Putamen (tissue), 1 donor: ENCODE results near the gene SLC25A21.

ENCODE experiments used
- DNase-seq: peaks from one replicate; pipeline ENCODE4 v3.0.0-alpha.2; 2016; ENCODE audit warnings: low spot score

Gene SLC25A21

DNA sequence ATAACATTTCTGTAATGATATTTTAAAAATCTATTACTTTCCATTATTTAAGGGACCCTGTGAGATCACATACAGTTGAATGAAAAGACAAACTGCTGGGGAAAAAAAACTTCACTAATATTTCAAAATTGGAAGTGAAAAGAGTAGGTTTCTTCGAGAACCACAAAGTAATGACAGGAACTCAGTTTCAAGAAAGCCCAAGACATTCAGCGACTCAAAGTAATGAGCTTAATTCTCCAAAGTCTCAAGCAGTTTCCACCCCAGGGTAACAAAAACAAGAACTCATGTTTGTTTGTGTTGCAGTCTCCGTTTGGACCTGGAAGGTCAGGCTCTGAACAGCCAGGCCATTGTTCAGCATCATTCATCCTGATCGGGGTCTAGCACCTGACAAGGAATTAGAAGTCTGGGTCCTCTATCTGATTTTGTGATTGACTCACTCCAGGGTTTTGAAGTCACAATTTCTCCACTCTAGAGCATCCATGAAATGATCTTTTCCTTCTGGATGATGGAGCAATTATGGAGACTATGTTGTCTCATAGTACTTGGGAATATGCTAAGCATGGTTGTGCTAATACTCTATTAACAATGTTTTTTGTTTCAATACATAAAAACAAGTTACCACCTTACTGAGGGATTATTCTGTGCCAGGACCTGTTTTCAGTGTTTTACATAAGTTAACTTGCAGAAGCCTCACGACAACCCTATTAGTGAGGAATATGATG lies 126.9 kb downstream of the SLC25A21 start:
- no peak for DNase-seq

DNA sequence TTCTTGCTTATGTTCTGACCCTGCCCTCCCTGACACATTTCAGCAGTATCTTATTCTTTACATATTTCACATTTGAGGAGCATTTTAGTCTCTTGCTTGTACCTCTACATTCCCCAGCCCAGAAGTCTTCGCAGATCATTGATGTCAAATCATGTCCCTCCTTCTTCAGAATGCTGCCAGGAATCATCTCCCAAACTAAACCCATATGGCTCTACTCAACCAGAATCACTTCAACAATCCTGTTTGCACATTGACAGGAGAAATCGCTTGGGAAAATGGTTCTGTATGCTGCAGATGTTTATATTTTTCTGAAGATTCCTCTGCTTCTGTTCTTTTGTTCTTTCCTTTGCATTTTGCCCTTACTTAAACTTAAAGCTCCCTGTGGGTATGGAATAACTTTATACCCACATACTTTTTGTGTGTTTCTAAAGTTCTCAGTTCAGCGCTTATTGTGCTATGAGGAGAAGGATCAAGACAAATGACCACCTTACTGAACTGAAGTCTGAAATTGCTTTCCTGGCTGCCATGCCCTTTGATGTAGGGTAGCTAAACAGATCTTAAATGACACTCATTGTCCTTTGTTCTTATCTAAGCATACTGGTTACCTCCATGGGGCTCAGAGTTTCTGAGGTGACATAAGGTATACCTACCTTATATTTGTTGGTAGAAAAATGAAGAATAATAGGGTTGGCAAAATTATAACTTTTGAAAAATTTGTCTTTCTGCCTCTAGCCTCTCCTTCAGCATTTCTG lies 134.6 kb downstream of the SLC25A21 start:
- DNase-seq = no peak

DNA sequence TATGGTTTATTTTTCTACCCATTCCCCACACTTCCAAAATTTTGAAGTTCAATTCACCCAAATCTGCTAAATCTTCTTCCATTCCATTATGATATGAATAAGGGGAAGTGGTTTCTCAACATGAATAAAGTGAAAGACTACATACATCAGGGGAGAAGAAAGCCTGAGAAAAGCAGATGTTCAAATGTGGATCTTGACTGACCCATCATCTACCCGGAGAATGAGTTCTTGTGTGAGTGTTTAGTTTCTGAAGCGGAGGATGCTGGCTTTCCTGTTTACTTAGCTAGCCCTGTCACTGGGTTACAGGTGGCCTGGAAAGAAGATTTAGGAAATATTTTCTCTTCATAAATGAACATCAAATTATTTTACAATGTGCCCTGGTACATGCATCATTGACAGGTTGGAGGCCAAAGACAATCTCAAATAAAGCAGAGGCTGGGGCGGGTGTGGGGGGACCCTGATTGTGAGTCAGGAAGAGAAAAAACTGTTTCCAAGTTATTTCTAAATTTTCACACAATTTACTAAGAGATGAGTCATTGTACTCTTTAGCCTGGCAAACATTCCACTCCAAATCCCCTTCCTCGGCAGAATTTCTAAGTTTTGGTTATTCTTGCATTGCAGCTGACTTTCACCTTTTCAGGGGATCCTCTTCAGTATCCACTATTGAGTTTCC lies 135.6 kb downstream of the SLC25A21 start:
- DNase-seq = no peak

- DNase-seq = no peak
These were observed 137.0 kb downstream of the SLC25A21 start for GRCh38 chr14:37035401-37035800.

DNA sequence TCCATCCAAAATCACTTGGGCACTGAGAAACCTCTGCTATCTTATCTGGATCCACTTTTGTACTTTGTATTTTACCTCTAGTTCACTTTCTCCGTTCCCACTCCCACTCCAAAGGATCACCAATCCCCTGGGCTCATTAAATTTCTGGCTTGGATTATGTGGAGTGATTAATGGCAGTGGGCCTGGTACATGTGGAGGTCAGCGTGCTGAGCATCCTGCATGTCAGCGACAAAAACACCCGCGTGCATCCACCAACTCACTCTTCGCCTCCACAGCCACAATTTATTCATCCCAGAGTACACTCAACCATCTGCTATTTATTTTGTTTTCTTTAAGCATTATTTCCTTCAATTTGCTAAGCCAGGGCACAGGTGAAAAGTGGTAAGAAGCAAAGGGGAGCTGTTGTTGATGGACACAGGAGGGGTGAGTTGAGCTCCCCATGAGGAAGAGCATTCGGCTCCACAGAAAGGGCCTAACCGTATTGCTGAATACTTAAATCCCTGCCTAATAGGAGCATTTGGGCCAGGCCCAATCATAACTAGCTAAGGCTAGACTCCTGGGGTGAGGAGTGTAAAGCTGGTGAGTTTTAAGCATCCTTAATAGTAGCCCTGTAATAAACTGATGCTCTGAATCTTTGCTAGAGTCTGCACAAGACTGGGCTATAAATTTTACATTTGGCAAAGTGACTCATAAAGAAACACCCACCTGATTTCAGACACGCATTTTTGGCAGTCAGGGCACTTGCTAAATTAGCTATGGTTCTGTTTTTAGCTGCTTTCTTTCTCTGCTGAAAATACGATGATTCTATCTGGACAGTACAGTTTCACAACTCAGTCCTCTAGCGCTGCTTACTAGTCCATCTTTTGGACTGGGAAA lies 137.8 kb downstream of the SLC25A21 start:
- no peak for DNase-seq

- no peak for DNase-seq
These were observed 139.5 kb downstream of the SLC25A21 start for GRCh38 chr14:37032863-37033262.

DNA sequence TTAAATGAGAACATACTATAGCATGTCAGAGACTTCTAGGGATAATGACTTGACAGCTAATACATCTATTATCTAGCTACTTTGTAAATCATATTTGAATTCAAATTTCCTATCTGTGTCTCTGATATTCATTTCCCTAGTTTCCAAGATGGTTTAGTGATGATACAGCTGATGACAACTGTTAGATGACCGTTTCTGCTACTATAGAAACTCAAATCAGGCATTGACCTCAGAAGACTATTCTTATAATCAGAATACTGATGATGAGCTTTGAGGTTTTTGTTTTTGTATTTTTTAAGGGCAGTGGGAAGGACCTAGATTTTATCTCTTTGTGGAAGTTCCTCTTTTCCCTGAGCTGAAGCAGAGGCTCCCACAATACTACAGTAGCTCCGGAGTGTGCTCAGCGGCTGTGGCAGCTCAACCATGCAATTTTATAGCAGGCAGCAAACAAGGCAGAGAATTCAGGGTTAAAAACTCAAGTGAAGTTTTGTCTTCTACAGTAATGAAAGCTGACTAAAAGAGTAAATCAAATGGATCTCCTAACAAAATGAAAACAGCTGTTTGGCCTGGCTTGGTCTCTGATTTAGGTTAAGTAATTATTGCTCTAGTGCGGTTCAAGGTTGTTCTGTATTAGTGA lies 145.1 kb downstream of the SLC25A21 start:
- DNase-seq = no peak

DNA sequence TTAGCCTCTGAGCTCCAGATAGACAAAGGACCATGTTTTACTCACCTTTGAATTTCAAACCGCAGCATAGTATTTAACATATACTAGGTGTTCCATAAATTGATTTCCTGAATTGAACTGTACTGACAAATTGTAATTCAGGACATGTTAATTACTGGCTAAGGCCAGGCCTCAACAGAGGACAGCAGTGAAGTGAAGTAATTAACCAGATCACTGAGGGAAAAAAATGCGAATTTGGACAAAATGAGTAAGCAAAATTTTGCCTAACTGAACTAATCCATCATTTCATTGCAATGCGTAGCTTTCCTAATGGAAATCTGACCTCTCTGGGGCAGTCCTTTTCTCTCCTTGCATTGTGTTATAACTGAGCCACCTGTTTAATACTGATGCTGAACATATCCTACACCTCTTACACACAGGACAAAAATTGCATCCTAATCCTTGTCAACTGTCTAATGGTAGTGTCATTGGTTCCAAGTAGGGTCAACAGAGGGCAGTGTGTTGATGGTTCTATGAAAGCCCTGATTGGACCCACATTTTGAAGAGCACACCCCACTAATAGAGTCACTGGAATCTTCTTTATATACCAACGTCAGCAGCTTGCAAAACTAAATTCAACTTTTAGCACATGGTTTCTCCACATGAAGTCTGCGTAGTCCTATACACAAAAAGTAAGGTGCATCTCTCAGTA lies 148.4 kb downstream of the SLC25A21 start:
- no peak for DNase-seq

- no peak for DNase-seq
These were observed 151.0 kb downstream of the SLC25A21 start for GRCh38 chr14:37021390-37021789.

GRCh38 chr14:37019488-37019887 lies 152.9 kb downstream of the SLC25A21 start:
- no peak for DNase-seq

DNA sequence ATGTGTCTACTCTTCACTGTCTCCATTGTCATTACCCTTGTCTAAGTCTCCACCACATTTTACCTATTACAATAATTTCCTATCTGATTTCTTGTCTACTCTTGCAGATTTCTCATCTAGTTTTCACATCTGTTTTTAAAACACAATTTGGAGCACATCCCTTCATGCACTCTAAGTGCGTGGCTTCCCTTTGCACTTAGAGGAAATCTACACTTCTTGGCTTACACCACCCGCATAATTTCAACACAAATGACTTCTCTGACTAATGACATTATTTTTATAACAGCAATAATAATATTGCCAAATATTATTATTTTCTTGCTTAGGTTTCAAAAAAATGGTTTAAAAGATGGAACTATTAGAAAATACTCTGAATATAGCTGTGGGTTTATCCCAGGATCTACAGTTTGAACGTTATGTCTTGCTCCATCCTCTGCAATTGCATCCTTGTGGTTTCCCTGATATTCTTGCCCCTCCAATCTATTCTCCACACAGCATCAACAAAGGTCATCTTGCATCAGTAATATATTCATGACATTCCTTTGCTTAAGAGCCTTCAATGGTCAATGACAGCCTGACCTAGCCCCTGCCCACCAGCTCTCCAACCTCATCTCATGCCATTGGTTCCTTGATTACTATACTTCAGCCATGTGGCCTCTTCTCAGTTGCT lies 153.7 kb downstream of the SLC25A21 start:
- DNase-seq = no peak

- DNase-seq = no peak
These were observed 159.3 kb downstream of the SLC25A21 start for GRCh38 chr14:37013078-37013477.

DNA sequence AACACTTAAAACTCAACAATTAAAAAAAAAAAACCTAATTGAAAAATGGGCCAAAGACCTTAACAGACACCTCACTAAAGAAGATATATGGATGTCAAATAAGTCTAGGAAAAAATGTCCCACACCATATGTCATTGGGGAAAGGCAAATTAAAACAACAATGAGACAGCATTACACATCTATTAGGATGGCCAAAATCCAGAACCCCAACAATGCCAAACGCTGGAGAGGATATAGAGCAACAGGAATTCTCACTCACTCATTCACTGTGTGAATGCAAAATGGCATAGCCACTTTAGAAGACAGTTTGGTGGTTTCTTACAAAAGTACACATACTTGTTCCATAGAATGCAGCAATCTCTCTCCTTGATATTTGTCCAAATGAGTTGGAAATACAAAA lies 173.7 kb downstream of the SLC25A21 start:
- no peak for DNase-seq

DNA sequence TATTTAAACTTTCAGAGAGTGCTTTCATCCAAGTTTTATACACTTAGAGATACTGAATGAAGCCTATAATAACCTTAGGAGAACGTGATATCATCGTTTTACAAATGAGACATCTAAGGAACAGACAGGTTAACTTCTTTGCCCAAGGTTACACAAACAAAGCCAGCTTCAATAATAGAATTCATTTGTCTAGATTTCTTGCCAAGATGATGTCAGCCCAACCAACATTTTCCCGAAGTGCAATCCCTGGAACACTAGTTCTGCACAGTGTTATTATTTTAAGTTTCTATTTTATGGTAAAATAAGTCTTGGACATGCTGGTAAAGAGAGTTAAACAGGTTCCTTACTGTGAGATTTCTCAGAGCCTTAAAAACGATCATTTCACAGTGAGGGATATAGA lies 174.6 kb downstream of the SLC25A21 start:
- DNase-seq = no peak

- no peak for DNase-seq
These were observed 175.4 kb downstream of the SLC25A21 start for GRCh38 chr14:36996857-36997590.

DNA sequence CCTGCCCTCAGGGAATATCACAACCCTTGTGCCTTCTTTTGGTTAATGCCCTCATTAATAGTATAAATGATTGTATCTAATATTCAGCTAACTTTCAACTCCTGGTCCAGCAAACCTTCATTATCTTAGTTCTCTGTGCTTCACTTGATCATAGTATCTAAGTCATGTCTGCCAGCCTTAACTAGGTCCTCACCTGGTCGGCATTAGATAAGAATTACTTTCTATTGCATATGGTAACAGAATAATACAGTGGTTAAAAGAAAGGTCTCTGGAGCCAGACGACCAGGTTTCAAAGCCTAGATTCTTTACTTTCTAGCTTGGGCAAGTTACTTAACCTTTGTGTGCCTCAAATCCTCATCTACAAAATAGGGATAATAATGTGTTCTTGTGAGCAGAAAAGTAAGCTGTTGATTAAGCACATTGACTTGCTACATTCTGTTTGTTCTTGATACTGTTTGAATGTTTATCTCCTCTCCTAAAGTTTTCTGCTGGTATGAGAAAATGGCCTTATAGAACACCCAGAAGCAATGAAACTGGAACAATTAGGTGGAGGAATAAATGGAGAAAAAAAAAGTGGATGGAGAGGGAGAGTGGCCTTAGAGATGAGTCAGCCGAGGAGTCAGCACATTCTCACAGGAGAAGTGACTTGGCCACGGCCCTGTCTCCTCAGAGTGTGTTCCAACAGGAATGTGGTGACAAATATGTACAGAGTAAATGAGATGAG lies 176.1 kb downstream of the SLC25A21 start:
- no peak for DNase-seq

DNA sequence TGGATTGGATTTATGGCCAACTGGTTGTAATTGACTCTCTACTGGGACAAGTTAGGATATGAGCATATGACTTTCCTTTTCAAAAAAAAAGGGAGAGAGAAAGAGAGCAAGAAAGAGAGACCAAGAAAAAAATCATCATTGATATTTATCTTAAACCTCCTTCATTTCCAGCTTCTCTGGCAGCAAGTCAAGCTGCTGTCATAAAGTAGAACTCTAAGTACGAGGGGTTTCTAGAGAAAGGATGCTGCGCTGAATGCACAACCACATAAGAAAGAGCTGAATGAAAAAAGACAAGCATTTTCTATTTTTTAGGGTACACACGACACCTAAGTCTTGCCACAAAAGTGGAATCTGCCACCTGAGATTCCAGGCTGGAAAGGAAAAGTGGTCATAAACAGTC lies 182.6 kb downstream of the SLC25A21 start:
- DNase-seq = no peak

GRCh38 chr14:36988989-36989388 lies 183.4 kb downstream of the SLC25A21 start:
- no peak for DNase-seq

DNA sequence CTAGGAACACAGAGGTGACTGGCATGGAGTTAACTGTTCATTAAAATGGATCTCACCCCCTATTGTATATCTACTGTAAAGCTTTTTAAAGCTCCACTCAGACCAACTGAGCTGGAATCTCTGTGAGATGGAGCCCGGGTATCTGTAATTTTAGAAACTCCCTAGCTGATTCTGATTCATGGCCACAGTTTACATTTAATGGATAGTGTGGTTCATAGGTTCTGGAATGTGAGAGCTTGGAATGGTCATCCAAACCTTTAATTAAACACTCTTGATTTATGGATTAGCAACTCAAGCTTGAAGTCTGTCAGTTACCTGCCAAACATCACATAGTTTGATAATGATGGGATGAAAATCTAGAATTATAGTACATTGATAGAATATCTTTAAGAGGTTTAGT lies 183.8 kb downstream of the SLC25A21 start:
- no peak for DNase-seq
